Putamen (tissue), 1 donor: ENCODE data around the gene MTX3.

ENCODE experiments used
- DNase-seq: peaks from one replicate; pipeline ENCODE4 v3.0.0-alpha.2; 2016; ENCODE audit warnings: low spot score

MTX3 gene

DNA sequence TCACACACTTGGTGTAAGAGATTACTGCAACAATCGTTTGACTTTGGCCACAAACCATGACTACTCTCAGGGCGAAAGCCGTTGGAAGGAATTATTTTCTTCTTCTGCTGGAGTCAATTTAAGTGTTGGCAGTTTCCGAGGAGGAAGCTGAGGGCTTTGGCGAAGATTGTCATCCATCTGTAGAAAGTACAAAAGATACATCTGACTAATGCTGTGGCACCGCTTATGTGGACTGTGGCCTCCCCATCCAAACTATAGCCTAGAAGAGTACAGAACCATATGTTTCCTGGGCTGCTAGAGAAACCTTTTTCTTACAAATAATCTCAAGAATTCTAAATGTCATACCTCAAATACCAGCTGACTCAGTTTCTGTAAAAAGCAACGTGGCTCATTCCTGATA, 7.4 kb downstream of the MTX3 start:
- no peak for DNase-seq

DNA sequence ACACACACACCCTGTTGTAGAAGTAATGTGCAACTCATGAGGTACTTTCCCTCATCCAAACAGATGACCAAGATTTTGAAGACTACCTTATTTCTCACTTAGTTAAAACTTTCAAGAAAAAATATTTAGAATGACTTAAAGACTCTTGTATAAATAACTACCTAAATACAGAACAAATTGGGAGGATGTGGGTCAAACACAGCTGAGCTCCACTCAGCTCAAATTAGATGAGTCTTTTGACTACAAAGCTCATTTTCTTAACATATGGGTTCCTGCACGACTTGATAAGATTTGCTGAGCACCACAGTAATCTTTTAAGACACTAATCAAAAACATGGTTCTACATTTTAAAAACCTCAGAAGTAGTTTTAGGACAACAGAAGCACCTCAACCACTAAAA, 8.9 kb downstream of the MTX3 start:
- DNase-seq: no peak

DNA sequence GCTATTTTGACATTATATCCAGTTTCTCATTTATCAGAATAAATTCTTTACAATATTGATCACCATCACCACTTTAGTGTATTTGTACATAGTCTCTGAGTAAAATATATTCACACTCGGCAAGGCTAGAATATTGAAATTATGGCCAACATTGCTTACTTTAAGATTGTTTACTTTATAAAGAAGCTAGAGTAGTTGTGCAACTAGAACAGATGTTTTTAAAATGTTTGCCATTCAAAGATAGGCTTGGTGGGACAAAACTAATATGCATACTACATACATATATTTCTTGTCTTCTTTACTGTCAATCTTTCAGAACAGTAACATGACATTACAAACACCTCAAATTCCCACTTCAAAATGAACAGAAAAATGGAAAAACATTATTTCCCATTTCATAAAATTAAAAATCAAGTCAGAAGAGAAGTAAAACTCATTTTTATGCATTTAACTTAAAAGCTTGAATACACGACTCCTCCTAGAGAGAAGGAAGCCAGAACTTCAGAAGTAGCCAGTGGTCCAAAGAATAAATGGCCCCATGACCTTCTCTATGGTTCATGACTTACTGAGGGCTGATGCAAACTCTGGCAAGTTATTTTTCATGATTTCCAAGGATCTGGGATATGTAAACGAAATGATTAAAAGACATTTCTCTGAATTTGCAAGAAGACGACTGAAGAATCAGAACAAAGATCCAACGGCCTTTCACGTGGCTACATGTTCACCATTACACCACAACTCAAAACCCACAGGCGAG, 14.1 kb downstream of the MTX3 start:
- no peak for DNase-seq

GRCh38 chr5:79975422-79975821, 15.6 kb downstream of the MTX3 start:
- DNase-seq: no peak

GRCh38 chr5:79974886-79975285, 16.2 kb downstream of the MTX3 start:
- no peak for DNase-seq

DNA sequence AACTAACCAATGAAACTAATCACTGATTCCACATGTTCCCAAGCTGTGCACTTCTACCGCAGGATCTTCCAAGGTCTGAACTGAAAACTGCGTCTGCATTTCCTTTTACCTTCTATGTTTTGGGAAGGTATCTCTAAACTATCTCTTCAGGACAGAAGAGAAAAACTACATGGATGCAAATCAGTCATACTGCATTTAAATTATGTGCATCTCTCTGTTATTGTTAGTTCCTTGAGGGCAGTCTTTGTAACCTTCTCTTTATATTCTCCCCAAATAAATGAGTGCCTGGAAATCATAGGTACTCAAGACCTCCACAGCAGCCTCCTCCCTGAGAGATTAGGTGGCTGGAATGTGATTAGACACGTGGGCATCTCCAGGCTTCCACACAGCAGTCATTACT, 17.1 kb downstream of the MTX3 start:
- DNase-seq: no peak

DNA sequence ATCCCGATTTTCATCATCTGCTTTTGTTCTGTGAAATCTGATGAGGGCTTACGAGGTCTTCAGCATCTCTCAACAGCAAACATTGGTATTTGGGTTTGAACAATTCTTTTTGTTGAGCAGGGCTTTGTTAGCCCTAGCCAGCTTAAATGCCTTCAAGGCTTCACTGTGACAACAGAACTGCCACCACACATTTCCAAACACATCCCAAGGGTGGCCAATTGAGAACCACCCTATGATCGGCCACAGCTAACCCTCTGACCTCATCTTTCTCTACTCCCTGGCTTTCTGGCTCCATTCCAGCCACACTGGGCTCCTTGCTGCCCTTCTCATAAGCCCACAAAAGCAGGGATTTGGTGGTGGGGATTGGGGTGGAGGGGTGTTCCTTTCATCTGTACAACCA, 17.6 kb downstream of the MTX3 start:
- DNase-seq: no peak

- DNase-seq: no peak
These were observed 19.9 kb downstream of the MTX3 start for GRCh38 chr5:79971156-79971555.

DNA sequence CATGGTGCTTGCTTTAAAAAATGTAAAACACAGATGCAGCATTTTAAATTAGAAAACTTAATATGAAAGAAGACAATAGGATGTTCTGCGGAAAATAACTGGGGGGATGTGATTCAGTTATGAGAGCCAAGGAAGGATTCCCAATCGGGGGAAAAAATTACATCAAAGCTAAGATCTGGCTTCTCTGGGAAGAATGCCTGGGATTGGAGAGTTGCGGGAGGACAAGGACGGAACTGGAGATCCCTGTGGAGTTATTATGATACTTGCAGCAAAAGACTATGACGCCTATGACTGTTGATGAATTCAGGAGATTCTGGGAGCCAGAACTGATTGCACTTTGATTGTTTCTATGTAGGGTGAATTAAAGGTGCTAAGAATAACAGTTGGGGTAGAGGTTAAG, 24.6 kb downstream of the MTX3 start:
- DNase-seq: no peak

DNA sequence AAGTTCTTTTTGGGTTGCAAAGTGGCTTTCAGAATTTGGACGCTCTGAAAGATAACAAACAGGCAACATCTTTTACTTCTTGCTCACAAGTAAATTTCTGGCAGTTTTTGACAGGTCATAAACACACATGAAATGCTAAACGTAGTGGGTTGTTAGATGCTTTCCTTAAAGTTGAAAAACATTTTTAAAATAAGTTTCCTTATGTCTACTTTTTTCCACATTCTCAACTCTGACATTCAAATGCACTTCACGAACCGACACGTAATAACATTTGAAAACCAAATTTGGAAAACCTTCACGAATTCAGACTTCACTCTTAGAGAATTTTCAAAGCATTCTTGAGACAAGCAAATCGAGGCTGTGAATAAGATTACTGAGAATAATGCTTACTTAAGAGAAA, 26.9 kb downstream of the MTX3 start:
- no peak for DNase-seq

DNA sequence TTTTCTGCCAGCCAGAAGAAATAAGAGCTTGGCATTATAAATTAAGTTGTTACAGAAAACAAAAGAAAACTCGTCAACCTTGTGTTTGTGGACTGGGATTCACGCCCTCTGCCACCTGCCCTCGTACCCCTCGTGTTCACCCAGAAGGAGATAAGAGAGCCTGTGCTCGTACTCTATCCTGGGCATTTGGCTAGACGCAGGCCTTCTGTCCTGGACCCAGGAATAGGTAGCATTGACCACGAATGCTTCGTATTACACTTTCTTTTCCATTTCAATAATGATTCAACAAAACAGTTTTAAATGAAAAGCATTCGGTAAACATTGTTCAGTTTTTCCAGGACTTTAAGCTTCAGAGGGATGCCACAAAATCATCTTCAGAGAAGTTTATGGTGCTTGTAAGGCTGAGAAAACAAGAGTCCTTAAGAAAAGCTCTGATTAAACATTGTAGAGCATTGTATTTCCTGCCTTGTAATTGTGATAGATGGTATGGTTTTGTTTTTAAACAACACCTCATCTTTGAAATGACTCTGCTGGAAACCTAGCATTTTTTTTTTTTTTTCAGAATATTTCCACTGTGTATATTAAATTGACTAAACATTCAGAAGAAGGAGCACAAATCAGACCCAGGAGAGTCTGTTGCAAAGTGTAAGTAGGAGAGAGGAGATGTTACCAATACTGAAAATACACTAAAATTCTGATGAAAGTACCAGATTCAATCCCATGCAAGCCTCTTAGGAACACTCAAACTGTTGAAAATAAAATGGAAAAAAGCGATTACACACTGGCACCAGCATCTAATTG, 27.6 kb downstream of the MTX3 start:
- no peak for DNase-seq

GRCh38 chr5:79962575-79963222, 28.4 kb downstream of the MTX3 start:
- no peak for DNase-seq

GRCh38 chr5:79961716-79962574, 29.1 kb downstream of the MTX3 start:
- DNase-seq: peak; percentile 49

GRCh38 chr5:79959407-79959806, 31.7 kb downstream of the MTX3 start:
- DNase-seq: no peak

- DNase-seq: no peak
These were observed 35.0 kb downstream of the MTX3 start for GRCh38 chr5:79955941-79956670.

- no peak for DNase-seq
These were observed 35.6 kb downstream of the MTX3 start for GRCh38 chr5:79955356-79955895.

DNA sequence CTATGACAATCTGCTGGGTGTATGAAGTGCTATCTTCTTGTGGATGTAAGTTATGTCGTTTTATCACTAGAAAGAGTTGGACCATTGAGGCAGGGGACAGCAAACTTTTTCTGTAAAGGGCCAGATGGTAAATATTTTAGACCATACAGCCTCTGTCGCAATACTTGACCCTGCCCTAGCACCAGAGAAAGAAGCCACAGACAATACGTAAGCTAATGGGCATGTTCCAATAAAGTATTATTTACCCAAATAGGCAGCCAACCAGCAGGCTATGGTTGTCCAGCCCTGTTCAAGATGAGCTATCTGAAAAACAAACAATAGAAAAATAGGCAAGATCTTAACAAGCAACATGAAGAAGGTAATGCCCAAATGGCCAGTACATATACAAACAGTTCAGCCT, 36.4 kb downstream of the MTX3 start:
- DNase-seq: no peak

- no peak for DNase-seq
These were observed 43.5 kb downstream of the MTX3 start for GRCh38 chr5:79947567-79947966.

GRCh38 chr5:79938468-79938867, 52.6 kb downstream of the MTX3 start:
- DNase-seq: no peak

GRCh38 chr5:79936646-79937216, 54.3 kb downstream of the MTX3 start:
- DNase-seq: peak; percentile 69
